Psoas muscle (tissue), 8 donors: Measurements from ENCODE around the gene SLC25A22. TPM values are rescaled to one million over a fixed set of nuclear protein-coding genes. Genes with fewer than 3 reads are reported as not detected.
A peak's percentile ranks its signal among the peaks of the same experiment; 100 is the strongest.

Experiments used
- ATAC-seq, 4 donors: fragments of 200-7000 bp; cut with Tn5 transposase; one replicate each; pipeline ENCODE4 v1.9.1; 2020; ENCODE audit warnings: moderate library complexity in 3 of 4, mild to moderate bottlenecking in 2 of 4
- DNase-seq, 2 donors: peaks; one replicate each; pipeline ENCODE4 v3.0.0-alpha.2; 2020
- H3K27ac ChIP-seq: fragments of 200-600 bp; one replicate; pipeline ENCODE4 v1.8.0; 2022
- H3K27me3 ChIP-seq, 3 donors: fragments of 200-600 bp in 1 of 3; one replicate each; pipeline versions ENCODE4 v1.6.1 to v1.8.0; 2013 to 2022; ENCODE audit warnings: low read length in 2 of 3, mild to moderate bottlenecking in 2 of 3, moderate library complexity in 1 of 3; ENCODE audit not compliant: insufficient read depth in 3 of 3
- H3K36me3 ChIP-seq, 2 donors: fragments of 200-600 bp in 1 of 2; one replicate each; pipeline versions ENCODE4 v1.6.1 to v1.8.0; 2013 to 2022; ENCODE audit warnings: low read depth in 1 of 2, mild to moderate bottlenecking in 1 of 2, moderate library complexity in 1 of 2; ENCODE audit not compliant: insufficient read depth in 1 of 2
- H3K4me1 ChIP-seq: fragments of 200-600 bp; one replicate; pipeline ENCODE4 v1.8.0; 2022
- H3K4me3 ChIP-seq: fragments of 200-600 bp; one replicate; pipeline ENCODE4 v1.8.0; 2022; ENCODE audit warnings: mild to moderate bottlenecking
- H3K9me3 ChIP-seq: fragments of 200-600 bp; one replicate; pipeline ENCODE4 v1.8.0; 2022
- CTCF ChIP-seq: fragments of 200-600 bp; IDR thresholded peaks from one replicate; pipeline ENCODE4 v1.8.0; 2022; ENCODE audit warnings: antibody characterized with exemption
- WGBS, 3 donors: extraction: QIAGEN DNeasy Blood & Tissue Kit; methylation state at CpG; one replicate each; pipeline versions ENCODE4 v1.1.6 to v1.1.7; 2013; 5-methylcytosine and 5-hydroxymethylcytosine counted together
- intact Hi-C, 2 donors: fragments of 100-400 bp; cut with DNase I; formaldehyde crosslinking; loops; one replicate each; pipeline versions ENCODE4 v1.11.0 to v1.14.2; 2022
- polyA plus RNA-seq, 3 donors: library from polyadenylated mRNA; stranded (reverse); fragments of 200-250 nt; gene quantifications; one replicate each; pipeline ENCODE4 v1.2.3, GENCODE V29; 2013
- total RNA-seq, 4 donors: library from RNA; stranded (reverse); fragmentation: NEBNext Ultra II Directional in 2 of 4; extraction: Animal tissue kit (Norgen Biotek cat#: 25700) in 2 of 4; gene quantifications; one replicate each; pipeline versions ENCODE4 v1.2.1 to v1.2.4, GENCODE V29; 2021 to 2023
- donor health status: healthy with polysubstance abuse.
- donor health status: DM: no; HTN: no; CAD: no; lungs with moderate emphysema.
- donor health status: Bipolar disorder and iron deficiency.
- donor health status: healthy.
- donor health status: DM: yes; HTN: yes; CAD: no.
- donor health status: DM: no; HTN: no; CAD: no.
- donor health status: DM: no; HTN: no; CAD: no.
- donor health status: DM: yes; HTN: yes; CAD: no.

SLC25A22 gene
- total and polyA plus RNA-seq, 7 donors = 0.49 to 4.3 (median 1.6) TPM

- H3K4me1 ChIP-seq = peaks cover 45% of the 10 kb centered on the region
- peak overlapping the region; percentile 92 for H3K27ac ChIP-seq
- no peaks in the 10 kb centered on the region for H3K9me3 ChIP-seq
- peaks cover 0 to 10% (median 6%) of the 10 kb centered on the region in 3 donors for H3K27me3 ChIP-seq
- 11 to 21% (median 16%) methylated on average over 28 to 31 of the region's 31 CpGs for WGBS, 3 donors
- ATAC-seq (peak; percentile 75 to 80 (median 78)), DNase-seq (peak; percentile 87 to 92)
- H3K36me3 ChIP-seq = peaks cover 3 to 40% of the 10 kb centered on the region in 2 donors
- no peak for TF ChIP-seq CTCF
- H3K4me3 ChIP-seq = peak overlapping the region; percentile 92
- intact Hi-C loops = no loop called here
Measured at GRCh38 chr11:834371-835316, 36.6 kb upstream of the SLC25A22 start.

- Histone ChIP-seq H3K4me3 (peak overlapping the region; percentile 92), H3K27ac (peak overlapping the region; percentile 92), H3K9me3 (no peaks in the 10 kb centered on the region), H3K4me1 (peaks cover 47% of the 10 kb centered on the region), H3K27me3 (peaks cover 0 to 17% (median 6%) of the 10 kb centered on the region in 3 donors), H3K36me3 (peaks cover 0 to 32% of the 10 kb centered on the region in 2 donors)
- no peak for DNase-seq
- intact Hi-C loops = no loop called here
- no peak for TF ChIP-seq CTCF
- ATAC-seq = peak in 2 of 4 donors; percentile 38 to 39
- WGBS, 3 donors = 24 to 53% (median 31%) methylated on average over 8 to 9 of the region's 9 CpGs
Measured at GRCh38 chr11:833849-834311, 35.8 kb upstream of the SLC25A22 start.

GRCh38 chr11:833114-833791, 35.2 kb upstream of the SLC25A22 start:
- ATAC-seq = peak; percentile 3 to 23 (median 14)
- H3K36me3 ChIP-seq = peaks cover 0 to 26% of the 10 kb centered on the region in 2 donors
- no peaks in the 10 kb centered on the region for H3K9me3 ChIP-seq
- H3K27ac ChIP-seq = peak overlapping the region; percentile 92
- 1 to 5% (median 1%) methylated on average over 17 to 54 of the region's 55 CpGs for WGBS, 3 donors
- intact Hi-C loops = no loop called here
- TF ChIP-seq CTCF = no peak
- DNase-seq = peak; percentile 68 to 80
- peaks cover 46% of the 10 kb centered on the region for H3K4me1 ChIP-seq
- H3K27me3 ChIP-seq = peaks cover 0 to 22% (median 6%) of the 10 kb centered on the region in 3 donors
- peak overlapping the region; percentile 92 for H3K4me3 ChIP-seq

GRCh38 chr11:832529-833113, 34.5 kb upstream of the SLC25A22 start, which contains the start of gene CD151:
Gene CD151 (plus strand): TSS chr11:832952. CDS start chr11:836070, 3,118 bp downstream.
- Histone ChIP-seq H3K27me3 (peaks cover 0 to 25% (median 9%) of the 10 kb centered on the region in 3 donors), H3K4me3 (peak within 1 kb of the TSS; percentile 92), H3K4me1 (peaks cover 52% of the 10 kb centered on the region), H3K27ac (peak within 1 kb of the TSS; percentile 92), H3K9me3 (no peaks in the 10 kb centered on the region), H3K36me3 (peaks cover 0 to 19% of the 10 kb centered on the region in 2 donors)
- peak; percentile 31 to 42 (median 31) for ATAC-seq
- peak; percentile 6 for TF ChIP-seq CTCF
- intact Hi-C loops = no loop called here
- 2 to 19% (median 7%) methylated on average over 9 to 61 of the region's 67 CpGs for WGBS, 3 donors
- DNase-seq = peak in 1 of 2 donors; percentile 72
